ENCODE data around the gene ENDOD1. TPM values are rescaled to one million over a fixed set of nuclear protein-coding genes. Genes with fewer than 3 reads are reported as not detected.

Gene ENDOD1
- total and polyA plus RNA-seq, 2 experiments from 2014 or later = 0.76 to 4.0 TPM

DNA sequence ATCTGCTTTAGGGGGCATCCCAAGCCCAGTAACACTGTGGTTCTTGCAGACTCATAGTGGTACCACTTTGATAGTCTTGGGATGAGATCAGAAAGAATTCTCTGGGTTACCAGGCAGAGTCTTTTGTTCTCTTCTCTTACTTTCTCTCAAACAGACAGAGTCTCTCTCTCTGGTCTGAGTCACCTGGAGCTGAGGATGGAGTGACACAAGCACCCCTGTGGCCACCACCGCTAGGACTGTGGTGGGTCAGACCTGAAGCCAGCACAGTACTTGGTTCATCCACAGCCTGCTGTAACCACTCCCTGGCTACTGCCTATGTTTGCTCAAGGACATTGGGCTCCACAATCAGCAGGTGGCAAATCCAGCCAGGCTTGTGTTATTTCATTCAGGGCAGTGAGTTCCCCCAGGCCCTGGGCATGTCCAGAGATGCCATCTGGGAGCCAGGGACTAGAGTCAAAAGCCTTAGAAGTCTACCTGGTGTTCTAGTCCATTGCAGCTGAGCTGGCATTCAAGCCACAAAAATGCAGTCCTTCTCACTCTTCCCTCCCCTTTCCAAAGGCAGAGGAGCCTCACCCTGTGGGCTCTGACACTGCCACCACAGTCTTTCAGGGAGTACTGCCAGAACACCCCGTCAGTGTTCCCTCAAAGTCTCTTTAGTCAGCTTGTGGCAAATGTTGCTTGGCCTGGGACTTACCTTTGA is 29.9 kb downstream of the ENDOD1 start:
- no peaks in the 10 kb centered on the region for H3K4me1 ChIP-seq (ENCODE audit: insufficient read depth)
- no peaks in the 10 kb centered on the region for H3K27me3 ChIP-seq (ENCODE audit: insufficient read depth)
- H3K4me1 Mint-ChIP-seq = no peaks in the 10 kb centered on the region
- 0 out of 2 replicates have a peak, but pooled peaks cover 4% of the 10 kb centered on the region for H3K9me2 ChIP-seq (ENCODE audit: insufficient read depth)
- no peak overlapping the region for H3K4me3 Mint-ChIP-seq
- no peak overlapping the region for H2AFZ ChIP-seq
- ATAC-seq (no peak), DNase-seq (ENCODE audit: low spot score) (no peak)
- no peak overlapping the region for H3K27ac ChIP-seq (ENCODE audit: low read depth)
- H3K4me2 ChIP-seq = no peak overlapping the region
- H3K27me3 Mint-ChIP-seq (ENCODE audit: insufficient read depth, low read depth, poor library complexity) = no peaks in the 10 kb centered on the region
- no peaks in the 10 kb centered on the region for H3K9me3 Mint-ChIP-seq
- H3K36me3 ChIP-seq (ENCODE audit: insufficient read depth) = no peaks in the 10 kb centered on the region
- TF ChIP-seq ZNF114 (CRISPR knock-in tag; IDR thresholded peaks at IDR 0.05) (no peak), EZH2 (IDR thresholded peaks at IDR 0.05; ENCODE audit: low read depth, unreplicated experiment) (no peak), JUNB (IDR thresholded peaks at IDR 0.05; ENCODE audit: unreplicated experiment) (no peak), EZH2phosphoT487 (IDR thresholded peaks at IDR 0.05; ENCODE audit: unreplicated experiment) (no peak), POLR2AphosphoS5 (IDR thresholded peaks at IDR 0.05; ENCODE audit: low read depth) (no peak), ZNF331 (CRISPR knock-in tag; IDR thresholded peaks at IDR 0.05; ENCODE audit: low read depth) (no peak), STAT1 (IDR thresholded peaks at IDR 0.05; ENCODE audit: unreplicated experiment) (no peak), CREB1 (CRISPR knock-in tag; IDR thresholded peaks at IDR 0.05; ENCODE audit: low read depth) (no peak), NANOG (IDR thresholded peaks at IDR 0.05; ENCODE audit: borderline replicate concordance) (no peak)
- TF ChIP-seq, protein P1, sequence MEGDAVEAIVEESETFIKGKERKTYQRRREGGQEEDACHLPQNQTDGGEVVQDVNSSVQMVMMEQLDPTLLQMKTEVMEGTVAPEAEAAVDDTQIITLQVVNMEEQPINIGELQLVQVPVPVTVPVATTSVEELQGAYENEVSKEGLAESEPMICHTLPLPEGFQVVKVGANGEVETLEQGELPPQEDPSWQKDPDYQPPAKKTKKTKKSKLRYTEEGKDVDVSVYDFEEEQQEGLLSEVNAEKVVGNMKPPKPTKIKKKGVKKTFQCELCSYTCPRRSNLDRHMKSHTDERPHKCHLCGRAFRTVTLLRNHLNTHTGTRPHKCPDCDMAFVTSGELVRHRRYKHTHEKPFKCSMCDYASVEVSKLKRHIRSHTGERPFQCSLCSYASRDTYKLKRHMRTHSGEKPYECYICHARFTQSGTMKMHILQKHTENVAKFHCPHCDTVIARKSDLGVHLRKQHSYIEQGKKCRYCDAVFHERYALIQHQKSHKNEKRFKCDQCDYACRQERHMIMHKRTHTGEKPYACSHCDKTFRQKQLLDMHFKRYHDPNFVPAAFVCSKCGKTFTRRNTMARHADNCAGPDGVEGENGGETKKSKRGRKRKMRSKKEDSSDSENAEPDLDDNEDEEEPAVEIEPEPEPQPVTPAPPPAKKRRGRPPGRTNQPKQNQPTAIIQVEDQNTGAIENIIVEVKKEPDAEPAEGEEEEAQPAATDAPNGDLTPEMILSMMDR (conservative IDR thresholded peaks at IDR 0.05; ENCODE audit: low read depth in 2 of 2) = no peak
- TF ChIP-seq, protein P2, sequence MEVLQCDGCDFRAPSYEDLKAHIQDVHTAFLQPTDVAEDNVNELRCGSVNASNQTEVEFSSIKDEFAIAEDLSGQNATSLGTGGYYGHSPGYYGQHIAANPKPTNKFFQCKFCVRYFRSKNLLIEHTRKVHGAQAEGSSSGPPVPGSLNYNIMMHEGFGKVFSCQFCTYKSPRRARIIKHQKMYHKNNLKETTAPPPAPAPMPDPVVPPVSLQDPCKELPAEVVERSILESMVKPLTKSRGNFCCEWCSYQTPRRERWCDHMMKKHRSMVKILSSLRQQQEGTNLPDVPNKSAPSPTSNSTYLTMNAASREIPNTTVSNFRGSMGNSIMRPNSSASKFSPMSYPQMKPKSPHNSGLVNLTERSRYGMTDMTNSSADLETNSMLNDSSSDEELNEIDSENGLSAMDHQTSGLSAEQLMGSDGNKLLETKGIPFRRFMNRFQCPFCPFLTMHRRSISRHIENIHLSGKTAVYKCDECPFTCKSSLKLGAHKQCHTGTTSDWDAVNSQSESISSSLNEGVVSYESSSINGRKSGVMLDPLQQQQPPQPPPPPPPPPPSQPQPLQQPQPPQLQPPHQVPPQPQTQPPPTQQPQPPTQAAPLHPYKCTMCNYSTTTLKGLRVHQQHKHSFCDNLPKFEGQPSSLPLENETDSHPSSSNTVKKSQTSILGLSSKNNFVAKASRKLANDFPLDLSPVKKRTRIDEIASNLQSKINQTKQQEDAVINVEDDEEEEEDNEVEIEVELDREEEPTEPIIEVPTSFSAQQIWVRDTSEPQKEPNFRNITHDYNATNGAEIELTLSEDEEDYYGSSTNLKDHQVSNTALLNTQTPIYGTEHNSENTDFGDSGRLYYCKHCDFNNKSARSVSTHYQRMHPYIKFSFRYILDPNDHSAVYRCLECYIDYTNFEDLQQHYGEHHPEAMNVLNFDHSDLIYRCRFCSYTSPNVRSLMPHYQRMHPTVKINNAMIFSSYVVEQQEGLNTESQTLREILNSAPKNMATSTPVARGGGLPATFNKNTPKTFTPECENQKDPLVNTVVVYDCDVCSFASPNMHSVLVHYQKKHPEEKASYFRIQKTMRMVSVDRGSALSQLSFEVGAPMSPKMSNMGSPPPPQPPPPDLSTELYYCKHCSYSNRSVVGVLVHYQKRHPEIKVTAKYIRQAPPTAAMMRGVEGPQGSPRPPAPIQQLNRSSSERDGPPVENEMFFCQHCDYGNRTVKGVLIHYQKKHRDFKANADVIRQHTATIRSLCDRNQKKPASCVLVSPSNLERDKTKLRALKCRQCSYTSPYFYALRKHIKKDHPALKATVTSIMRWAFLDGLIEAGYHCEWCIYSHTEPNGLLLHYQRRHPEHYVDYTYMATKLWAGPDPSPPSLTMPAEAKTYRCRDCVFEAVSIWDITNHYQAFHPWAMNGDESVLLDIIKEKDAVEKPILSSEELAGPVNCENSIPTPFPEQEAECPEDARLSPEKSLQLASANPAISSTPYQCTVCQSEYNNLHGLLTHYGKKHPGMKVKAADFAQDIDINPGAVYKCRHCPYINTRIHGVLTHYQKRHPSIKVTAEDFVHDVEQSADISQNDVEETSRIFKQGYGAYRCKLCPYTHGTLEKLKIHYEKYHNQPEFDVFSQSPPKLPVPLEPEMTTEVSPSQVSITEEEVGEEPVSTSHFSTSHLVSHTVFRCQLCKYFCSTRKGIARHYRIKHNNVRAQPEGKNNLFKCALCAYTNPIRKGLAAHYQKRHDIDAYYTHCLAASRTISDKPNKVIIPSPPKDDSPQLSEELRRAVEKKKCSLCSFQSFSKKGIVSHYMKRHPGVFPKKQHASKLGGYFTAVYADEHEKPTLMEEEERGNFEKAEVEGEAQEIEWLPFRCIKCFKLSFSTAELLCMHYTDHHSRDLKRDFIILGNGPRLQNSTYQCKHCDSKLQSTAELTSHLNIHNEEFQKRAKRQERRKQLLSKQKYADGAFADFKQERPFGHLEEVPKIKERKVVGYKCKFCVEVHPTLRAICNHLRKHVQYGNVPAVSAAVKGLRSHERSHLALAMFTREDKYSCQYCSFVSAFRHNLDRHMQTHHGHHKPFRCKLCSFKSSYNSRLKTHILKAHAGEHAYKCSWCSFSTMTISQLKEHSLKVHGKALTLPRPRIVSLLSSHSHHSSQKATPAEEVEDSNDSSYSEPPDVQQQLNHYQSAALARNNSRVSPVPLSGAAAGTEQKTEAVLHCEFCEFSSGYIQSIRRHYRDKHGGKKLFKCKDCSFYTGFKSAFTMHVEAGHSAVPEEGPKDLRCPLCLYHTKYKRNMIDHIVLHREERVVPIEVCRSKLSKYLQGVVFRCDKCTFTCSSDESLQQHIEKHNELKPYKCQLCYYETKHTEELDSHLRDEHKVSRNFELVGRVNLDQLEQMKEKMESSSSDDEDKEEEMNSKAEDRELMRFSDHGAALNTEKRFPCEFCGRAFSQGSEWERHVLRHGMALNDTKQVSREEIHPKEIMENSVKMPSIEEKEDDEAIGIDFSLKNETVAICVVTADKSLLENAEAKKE (CRISPR knock-in tag; IDR thresholded peaks at IDR 0.05) = no peak
- TF ChIP-seq, protein P3, sequence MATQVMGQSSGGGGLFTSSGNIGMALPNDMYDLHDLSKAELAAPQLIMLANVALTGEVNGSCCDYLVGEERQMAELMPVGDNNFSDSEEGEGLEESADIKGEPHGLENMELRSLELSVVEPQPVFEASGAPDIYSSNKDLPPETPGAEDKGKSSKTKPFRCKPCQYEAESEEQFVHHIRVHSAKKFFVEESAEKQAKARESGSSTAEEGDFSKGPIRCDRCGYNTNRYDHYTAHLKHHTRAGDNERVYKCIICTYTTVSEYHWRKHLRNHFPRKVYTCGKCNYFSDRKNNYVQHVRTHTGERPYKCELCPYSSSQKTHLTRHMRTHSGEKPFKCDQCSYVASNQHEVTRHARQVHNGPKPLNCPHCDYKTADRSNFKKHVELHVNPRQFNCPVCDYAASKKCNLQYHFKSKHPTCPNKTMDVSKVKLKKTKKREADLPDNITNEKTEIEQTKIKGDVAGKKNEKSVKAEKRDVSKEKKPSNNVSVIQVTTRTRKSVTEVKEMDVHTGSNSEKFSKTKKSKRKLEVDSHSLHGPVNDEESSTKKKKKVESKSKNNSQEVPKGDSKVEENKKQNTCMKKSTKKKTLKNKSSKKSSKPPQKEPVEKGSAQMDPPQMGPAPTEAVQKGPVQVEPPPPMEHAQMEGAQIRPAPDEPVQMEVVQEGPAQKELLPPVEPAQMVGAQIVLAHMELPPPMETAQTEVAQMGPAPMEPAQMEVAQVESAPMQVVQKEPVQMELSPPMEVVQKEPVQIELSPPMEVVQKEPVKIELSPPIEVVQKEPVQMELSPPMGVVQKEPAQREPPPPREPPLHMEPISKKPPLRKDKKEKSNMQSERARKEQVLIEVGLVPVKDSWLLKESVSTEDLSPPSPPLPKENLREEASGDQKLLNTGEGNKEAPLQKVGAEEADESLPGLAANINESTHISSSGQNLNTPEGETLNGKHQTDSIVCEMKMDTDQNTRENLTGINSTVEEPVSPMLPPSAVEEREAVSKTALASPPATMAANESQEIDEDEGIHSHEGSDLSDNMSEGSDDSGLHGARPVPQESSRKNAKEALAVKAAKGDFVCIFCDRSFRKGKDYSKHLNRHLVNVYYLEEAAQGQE (IDR thresholded peaks at IDR 0.05; ENCODE audit: unreplicated experiment) = no peak
- TF ChIP-seq, protein P4, sequence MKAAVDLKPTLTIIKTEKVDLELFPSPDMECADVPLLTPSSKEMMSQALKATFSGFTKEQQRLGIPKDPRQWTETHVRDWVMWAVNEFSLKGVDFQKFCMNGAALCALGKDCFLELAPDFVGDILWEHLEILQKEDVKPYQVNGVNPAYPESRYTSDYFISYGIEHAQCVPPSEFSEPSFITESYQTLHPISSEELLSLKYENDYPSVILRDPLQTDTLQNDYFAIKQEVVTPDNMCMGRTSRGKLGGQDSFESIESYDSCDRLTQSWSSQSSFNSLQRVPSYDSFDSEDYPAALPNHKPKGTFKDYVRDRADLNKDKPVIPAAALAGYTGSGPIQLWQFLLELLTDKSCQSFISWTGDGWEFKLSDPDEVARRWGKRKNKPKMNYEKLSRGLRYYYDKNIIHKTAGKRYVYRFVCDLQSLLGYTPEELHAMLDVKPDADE (IDR thresholded peaks at IDR 0.05) = no peak
- H4K20me1 ChIP-seq (replicated peaks; ENCODE audit: insufficient read depth) = no peaks in the 10 kb centered on the region
- H3K27ac Mint-ChIP-seq = no peak overlapping the region
- no peaks in the 10 kb centered on the region for H3F3A ChIP-seq (replicated peaks; ENCODE audit: low read depth)
- H3K36me3 Mint-ChIP-seq (ENCODE audit: low read depth) = no peaks in the 10 kb centered on the region
- no peaks in the 10 kb centered on the region for H3K79me2 ChIP-seq (replicated peaks; ENCODE audit: insufficient read depth)
- H3K4me3 ChIP-seq = no peak overlapping the region
